COLO668 (cell line): ENCODE measurements around the gene RALGAPA2.

Experiments used
- DNase-seq: peaks from one replicate; lab custom pipeline; 2025; ENCODE audit not compliant: unreplicated experiment; lab: John Stamatoyannopoulos, UW

Gene RALGAPA2

GRCh38 chr20:20685635-20686034 is 26.8 kb downstream of the RALGAPA2 start:
- DNase-seq: no peak

DNA sequence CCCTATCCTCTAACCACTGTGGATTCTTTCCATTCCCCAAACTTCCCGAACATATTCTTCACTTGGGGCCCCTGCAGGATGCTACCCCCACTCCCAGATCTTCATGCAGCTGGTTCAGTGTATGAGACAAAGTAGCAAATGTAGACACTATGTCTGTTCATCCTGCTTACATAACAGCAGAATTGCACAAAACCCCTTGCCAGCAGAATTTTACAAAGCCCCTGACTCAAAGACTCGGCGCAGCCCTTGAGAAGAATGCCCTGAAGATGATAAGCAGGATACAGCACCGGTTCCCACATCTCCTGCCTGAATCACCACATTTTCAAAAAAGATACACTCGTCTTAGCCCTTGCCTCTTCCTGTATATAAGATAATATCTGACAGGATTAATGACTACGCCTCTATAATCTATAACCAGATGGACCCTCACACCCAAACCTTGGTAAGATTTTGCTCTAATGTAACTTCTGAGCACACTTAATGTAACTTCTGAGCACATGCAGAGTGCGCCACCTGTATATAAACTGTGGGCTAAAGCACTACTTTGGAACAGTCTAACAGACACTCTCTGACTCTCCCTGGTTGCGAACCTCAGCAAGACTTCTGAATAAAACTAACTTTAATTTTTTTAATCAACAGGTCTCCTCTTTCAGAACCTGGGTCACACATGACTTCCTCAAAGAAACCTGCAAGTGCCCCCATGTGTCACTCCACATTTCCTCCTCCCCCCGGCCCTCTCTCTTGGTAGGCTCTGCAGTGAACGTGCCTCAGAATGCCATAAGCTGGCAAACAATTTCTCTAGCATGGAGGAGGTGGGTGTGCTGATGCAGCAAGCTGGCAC is 28.7 kb downstream of the RALGAPA2 start:
- DNase-seq: no peak

DNA sequence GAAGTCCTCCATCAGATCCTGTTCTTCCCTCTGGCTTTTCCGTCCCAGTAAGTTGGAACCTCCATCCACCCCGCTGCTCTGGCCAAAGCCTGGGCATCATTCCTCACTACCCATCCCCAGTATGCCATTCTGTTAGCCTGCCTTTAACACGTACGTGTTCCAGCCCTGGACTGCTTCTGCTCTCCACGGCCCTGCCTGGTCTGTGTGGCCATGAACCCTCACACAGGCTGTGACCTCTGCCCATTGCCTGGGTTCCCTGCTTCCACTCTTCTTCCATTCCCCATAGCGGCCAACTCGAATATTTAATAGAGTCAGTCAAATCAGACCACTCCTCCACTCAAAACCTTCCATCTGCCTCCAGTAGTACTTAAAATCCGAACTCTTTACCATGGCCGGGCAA is 29.4 kb downstream of the RALGAPA2 start:
- no peak for DNase-seq

GRCh38 chr20:20680991-20681508 is 31.4 kb downstream of the RALGAPA2 start:
- no peak for DNase-seq

- no peak for DNase-seq
These were observed 33.1 kb downstream of the RALGAPA2 start for GRCh38 chr20:20679316-20679715.

GRCh38 chr20:20677186-20677585 is 35.3 kb downstream of the RALGAPA2 start:
- no peak for DNase-seq

DNA sequence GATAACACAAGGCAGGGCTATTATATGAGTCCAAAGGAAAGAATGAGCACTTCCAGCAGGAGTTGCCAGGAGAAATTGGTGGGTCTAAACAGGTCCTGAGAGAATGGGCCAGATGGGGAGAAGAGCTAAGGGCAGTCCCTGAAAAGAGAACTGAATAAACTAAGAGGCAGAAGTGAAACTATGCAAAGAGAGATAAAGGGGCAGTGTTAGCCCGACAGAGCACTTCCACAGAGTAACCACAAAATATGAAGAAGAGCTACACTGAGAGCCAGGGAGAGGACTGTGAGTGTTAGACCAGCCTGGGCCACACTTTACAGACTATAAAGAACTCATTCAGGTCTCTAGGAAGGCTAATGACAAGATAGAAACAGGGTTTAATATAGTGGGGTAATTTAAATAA is 43.8 kb downstream of the RALGAPA2 start:
- no peak for DNase-seq

DNA sequence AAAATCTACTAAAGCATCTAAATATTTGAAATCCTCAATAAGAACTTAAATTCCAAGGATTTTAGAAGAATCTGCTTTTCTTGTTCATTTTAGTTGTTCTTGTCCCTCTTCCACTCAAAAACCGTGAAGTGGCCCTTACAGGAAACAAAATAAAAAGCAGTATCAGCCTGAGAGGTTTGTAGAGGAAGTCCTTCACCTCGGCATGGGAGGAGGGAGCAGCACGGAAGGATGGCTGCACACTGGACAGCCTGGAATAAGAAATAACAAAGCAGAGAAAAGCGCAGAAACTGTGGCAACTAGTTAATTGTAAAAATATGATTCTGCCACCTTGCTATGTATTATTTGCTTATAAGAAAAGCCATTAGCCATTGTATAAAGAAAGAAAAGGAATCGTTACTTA is 46.1 kb downstream of the RALGAPA2 start:
- no peak for DNase-seq

- no peak for DNase-seq
These were observed 46.7 kb downstream of the RALGAPA2 start for GRCh38 chr20:20665606-20666332.

GRCh38 chr20:20664795-20665589 is 47.5 kb downstream of the RALGAPA2 start:
- DNase-seq: peak; percentile 21

- no peak for DNase-seq
These were observed 48.6 kb downstream of the RALGAPA2 start for GRCh38 chr20:20663841-20664240.

GRCh38 chr20:20658871-20659431 is 53.5 kb downstream of the RALGAPA2 start:
- DNase-seq: no peak

- no peak for DNase-seq
These were observed 54.3 kb downstream of the RALGAPA2 start for GRCh38 chr20:20658123-20658522.

DNA sequence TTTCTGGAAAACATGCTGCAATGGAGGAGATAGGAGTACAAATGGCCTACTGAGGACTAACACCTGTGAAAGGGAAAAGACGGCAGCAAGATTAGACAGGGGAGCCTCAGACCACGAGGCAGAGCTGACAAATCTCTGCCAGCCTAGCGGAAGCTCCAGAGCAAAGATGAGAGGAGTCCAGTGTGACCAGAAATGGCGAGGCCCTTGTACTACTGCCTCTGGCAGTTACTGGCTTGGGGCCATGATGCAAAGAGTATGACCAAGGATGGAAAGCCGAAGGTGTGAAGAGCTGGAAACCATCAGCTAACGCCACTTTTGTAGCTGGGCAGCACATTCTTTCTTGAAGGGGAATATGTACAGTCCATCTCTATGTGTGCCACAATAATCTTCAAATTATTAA is 55.4 kb downstream of the RALGAPA2 start:
- no peak for DNase-seq

GRCh38 chr20:20655883-20656282 is 56.6 kb downstream of the RALGAPA2 start:
- no peak for DNase-seq

DNA sequence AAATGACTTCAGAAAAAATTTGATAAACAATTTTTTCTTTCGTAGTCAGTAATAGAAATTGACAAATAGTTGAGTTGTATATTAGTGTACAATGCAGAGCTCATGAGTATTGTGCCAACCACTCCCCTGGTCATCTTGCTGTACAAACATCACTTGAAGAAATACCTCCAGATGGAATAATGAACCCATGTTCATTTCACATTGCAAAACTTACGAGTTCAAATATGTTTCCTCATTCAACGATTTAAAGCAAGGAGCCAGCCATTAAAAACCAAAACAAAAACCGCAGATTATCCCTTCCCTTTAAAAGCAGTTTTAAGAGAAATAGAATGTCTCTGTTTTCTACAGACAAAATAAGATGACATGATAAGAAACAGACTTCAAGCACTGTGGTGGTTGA is 62.5 kb downstream of the RALGAPA2 start:
- DNase-seq: no peak

DNA sequence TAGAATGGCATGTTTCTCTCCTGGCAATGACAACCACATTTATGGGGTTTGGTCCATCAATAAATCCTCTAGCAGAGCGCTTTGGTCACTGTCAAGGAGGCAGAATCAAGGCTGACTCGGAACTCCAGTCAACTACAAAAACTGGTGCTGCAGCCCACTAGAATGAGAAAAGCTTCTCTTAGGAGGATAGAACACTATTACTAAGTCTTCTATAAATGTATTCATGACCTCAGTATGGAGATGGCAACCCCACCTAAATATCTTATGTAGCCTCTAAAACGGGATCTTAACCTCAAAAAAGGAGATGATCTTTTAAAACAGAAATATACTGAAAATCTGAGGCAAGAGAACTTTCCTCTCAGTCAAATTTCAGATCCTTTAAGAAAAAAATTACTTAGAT is 68.5 kb downstream of the RALGAPA2 start:
- no peak for DNase-seq

GRCh38 chr20:20641783-20642182 is 70.7 kb downstream of the RALGAPA2 start:
- DNase-seq: no peak

GRCh38 chr20:20638878-20639277 is 73.6 kb downstream of the RALGAPA2 start:
- DNase-seq: no peak

GRCh38 chr20:20637998-20638725 is 74.3 kb downstream of the RALGAPA2 start:
- no peak for DNase-seq
